Glomerular endothelial cell (primary cell): ENCODE data around the gene DRC3. TPM values are rescaled to one million over a fixed set of nuclear protein-coding genes. Genes with fewer than 3 reads are reported as not detected.
"Not testable (repeated sequence)": the region's sequence is repeated elsewhere in the genome, so short reads cannot be mapped to it uniquely, and the experiment has no call there.

Experiments
- DNase-seq: peaks from one replicate; pipeline ENCODE4 v3.0.0-alpha.2; 2011; ENCODE audit warnings: low read depth, low spot score; ENCODE audit errors: extremely low read depth
- total RNA-seq: library from RNA; depleted of rRNA; stranded (reverse); fragments of >200 nt; gene quantifications from 2 replicates; pipeline ENCODE4 v1.2.3, GENCODE V29; 2015

The DRC3 gene
- total RNA-seq, 1 donor from 2014 or later = 0.47 TPM

DNA sequence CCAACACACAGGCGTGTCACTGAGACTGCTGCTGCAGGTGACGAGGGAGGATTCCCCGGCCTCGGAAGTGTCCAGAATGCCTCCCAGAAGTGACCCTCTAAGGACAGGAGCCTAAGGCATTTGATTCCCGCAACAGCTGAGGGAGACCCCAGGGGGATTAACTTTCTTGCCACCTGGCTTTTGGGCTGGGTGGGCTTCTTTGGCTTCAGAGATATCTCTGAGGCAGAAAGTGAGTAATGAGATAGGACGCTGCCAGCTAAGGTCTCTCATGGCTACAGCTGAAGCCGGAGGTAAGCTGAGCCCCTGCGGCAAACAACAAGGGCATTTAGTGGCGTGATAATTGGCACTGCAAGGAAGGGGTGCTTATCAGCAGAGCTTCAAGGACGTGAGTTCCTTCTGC lies 17.0 kb downstream of the DRC3 start:
- DNase-seq = no peak

- DNase-seq = no peak
Observed at GRCh38 chr17:17990282-17990681, 17.6 kb downstream of the DRC3 start.

- no peak for DNase-seq
Observed at GRCh38 chr17:17993366-17993765, 20.7 kb downstream of the DRC3 start.

GRCh38 chr17:17993852-17994251 lies 21.2 kb downstream of the DRC3 start:
- DNase-seq = no peak

DNA sequence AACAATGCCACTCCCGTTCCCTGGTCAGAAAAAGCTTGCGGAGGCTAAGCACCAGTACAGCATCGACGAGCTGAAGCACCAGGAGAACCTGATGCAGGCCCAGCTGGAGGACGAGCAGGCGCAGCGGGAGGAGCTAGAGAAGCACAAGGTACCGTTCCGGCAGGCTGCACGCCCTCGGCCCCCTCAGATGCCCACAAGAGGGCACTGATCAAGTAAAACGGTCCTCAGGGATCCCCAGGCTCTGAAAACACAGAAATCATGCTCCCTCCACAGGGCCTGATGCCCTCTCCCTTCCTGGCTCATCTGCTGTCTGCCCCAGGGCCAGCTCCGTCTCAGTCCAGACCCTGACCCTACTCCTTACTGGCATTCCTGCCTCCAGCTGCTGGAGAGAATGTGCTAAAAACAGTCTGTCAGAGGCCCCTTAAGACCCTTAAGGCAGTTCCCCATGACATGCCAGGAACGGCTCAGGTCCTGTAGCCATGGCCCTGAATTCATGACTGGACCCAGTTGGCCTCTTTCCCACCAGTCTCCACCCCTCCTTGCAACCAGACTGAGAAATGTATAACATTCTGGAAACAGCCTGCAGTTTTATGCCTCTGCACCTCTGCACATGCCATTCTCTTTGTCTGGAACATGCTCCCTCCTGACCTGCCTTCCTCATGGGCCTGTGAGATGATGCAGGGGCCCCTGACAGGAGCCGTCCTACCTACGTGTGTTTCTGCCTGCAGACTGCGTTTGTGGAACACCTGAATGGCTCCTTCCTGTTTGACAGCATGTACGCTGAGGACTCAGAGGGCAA lies 21.8 kb downstream of the DRC3 start:
- no peak for DNase-seq

DNA sequence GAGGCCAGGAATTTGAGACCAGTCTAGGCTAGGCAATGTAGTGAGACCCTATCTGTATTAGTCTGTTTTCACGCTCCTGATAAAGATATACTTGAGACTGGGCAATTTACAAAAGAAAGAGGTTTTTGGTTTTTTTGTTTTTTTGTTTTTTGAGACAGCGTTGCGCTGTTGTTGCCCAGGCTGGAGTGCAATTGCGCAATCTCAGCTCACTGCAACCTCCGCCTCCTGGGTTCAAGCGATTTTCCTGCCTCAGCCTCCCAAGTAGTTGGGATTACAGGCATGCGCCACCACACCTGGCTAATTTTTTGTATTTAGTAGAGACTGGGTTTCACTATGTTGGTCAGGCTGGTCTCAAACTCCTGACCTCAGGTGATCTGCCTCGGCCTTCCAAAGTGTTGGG lies 23.2 kb downstream of the DRC3 start:
- DNase-seq = not testable (repeated sequence)

DNA sequence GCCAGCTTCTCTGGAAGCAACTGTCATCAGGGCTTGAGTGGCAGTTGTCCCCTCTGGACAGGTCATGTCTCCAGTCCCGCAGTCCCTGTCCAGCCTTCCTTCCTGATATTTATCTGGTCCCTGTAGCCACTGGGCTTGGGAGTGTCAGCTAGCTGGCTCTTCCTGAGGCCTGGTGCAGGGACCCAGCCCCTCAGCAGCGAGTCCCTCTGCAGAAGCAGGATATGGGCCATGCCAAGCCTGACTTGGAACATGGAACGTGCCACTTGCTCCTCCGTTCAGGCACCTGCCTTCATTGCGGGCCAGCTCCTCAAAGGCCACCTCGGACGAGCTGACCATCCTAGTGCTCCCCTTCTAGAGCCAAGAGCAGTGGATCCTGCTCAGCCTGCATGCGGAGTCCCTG lies 26.3 kb downstream of the DRC3 start:
- no peak for DNase-seq

DNA sequence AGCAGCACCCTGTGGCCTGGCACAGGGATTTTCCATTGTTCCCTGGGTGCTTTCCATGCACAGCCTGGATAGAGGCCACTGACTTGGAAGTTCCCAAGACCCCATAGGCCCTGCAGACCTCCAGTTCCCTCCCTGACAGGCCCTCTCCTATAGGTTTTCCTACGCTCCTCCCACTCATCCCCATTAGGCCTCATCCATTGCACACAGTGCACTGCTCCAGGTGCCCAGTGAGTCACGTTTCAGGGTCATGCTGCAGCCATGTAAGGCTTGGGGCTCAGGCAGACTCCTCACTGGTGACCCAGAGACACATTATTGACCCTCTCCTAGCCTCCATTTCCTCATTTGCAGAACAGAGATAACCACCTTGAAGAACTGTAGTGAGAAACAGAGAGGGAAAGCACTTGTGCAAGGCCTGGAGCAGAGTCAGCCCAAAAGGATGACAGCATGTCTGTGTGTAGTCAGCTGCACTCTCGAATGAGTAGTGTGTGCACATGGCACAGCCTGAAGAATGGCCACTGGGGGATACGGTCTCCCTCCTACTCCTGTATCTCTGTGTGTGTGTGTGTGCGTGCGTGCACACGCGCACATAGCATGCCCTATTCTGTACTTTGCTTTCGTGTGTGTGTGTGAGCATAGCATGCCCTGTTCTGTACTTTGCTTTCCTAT lies 26.8 kb downstream of the DRC3 start:
- DNase-seq = no peak

GRCh38 chr17:18000030-18000408 lies 27.4 kb downstream of the DRC3 start:
- DNase-seq = no peak

DNA sequence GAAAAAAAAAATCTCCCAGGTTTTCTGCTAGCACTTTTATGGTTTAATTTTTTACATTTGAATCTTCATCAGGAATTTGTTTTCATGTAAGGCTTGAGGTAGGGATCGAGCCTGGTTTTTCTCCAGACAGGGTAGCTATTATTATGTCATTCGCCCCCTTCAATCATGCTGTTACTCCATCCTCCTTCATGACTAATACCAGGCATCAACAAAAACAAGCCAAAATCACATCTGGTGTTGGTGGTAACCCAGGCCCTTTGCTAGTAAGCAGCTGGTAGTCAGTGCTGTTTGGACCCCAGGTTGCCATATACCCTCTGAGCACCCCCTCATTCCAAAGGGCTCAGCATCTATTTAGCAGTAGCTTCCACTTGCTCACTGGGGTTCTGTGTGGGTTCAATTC lies 29.5 kb downstream of the DRC3 start:
- DNase-seq = no peak

DNA sequence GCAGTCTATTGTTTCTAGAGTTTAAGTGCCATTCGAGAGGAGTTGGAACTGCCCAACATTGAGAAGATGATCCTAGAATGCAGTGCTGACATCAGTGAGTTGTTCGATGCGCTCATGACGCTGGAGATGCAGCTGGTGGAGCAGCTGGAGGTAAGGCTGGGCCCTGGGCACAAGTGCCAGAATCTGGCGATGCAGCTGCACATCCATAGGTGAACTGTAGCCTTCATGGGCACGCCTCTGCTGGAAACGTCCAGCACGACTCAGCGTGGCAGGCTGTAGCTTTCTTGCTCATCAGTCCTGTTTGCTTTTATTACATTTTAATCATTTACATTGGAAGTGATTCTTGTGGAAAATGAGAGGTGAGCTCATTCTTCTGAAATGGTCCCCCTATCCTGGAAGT lies 31.7 kb downstream of the DRC3 start:
- DNase-seq = no peak

DNA sequence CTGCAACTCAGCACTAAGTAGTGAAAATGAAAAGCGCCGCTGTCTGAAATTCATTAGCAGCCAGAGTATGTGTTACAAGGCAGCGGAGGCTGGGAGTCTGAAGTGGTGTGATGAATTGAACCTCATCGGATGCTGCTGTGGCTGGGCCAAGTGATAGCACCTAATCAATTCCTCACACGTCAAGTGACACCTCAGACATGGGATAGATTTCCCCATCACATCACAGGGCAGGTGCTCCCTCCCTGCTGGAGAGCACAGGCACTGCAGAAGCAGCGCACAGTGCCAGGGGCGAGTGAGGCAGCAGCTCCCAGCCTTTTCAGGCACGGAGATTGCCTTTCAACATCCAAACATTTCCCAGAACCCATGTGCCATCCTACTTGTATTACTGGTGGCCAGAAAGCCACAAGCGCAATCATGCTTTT lies 32.2 kb downstream of the DRC3 start:
- no peak for DNase-seq

DNA sequence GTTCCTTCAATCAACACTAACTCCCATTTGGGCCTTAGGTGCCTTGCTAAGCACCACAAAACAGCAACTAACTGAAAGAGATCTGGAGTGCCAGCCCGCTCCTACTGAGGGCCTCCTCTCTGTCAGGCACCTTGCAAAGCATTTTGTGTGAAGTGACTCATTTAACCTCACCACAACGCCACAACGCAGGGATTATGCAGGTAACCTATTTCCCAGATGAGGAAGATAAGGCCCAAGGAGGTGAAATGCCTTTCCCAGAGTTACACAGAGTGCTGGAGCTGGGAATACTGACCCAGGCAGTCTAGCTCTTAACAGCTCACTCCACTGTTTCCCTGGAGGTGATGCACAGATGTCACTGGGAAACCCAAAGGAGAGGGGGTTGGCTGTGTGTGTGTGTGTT lies 32.8 kb downstream of the DRC3 start:
- no peak for DNase-seq

DNA sequence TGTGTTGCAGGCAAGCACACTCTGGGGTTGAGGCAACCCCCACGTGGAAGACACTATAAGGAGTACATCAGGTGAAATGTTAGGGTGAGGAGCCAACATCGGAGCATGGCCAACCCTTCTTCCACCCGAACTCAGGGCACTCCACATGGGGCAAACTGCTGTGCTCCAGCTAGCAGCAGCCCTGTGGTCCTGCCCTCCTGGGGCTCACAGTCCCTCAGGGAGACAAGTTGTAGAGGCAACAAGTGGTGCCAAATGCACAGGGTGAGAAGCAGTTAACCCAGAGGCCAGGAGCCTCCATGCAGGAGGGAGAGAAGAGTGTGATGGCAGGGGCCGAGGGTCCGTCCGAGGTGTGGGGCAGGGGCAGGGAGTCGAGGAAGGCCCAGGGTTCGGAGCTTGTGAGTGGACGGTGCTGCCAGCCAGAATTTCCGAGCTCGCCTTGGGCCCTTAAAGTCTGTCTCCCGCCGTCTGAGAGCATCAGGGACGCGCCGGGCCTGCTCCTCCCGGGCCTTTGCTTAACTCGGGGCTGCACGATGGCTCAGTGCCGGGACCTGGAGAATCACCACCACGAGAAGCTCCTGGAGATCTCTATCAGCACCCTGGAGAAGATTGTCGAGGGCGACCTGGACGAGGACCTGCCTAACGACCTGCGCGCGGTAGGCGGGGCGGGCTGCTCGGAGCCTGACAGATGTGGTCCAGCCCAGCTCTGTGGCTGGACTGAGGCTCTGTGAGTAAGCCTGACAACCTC lies 34.0 kb downstream of the DRC3 start:
- DNase-seq = no peak

- DNase-seq = no peak
Observed at GRCh38 chr17:18008496-18009268, 36.0 kb downstream of the DRC3 start.

DNA sequence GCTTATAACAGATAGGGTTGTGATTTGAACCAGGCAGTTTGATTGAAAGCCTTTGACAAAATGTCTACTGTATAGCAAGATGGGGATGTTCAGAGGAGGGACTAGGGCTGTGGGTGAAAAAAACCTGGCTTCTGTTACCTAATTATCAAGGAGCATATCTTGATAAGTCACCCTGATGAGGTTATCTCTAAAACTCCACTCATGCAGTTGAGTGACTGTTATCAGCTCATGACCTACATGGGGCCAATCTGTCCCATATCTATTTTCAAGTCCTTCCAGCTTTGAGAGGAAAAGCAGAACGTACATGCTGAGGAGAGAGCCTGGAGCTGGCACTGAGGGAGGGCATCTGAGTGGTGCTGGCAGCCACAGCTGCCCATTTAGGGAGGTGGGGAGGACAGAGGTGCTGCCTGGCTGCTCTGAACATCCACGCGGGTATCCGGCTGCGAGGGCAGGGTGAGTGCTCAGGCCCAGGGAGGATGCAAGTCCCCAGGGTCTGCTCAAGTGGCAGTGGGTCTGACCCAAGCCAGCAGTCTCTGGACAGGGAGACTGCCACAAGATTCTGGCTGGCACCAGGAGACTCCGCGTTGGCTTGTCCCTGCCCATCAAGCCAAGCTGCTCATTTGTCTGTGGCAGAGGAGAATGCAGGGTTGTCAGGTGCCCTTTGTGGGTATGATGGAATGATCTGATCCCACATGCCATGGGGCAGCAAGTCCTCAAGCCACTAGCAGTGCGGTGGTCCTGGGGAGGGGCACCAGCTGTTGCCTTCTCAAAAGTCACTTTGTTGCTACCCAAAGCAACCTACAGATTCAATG lies 37.2 kb downstream of the DRC3 start:
- no peak for DNase-seq

DNA sequence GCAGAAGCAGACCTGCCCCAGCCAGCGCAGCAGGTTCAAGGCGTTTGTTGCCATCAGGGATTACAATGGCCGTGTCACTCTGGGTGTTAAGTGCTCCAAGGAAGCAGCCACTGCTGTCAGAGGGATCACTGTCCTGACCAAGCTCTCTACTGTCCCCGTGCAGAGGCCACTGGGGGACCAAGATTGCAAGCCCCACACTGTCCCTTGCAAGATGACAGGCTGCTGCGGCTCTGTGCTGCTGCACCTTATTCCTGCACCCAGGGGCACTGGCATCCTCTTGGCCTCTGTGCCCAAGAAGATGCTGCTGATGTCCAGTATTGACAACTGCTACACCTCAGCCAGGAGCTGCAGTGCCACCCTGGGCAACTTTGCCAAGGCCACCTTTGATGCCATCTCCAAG lies 38.6 kb downstream of the DRC3 start:
- no peak for DNase-seq

GRCh38 chr17:18014006-18014405 lies 41.3 kb downstream of the DRC3 start:
- DNase-seq = no peak

GRCh38 chr17:18015593-18015992 lies 42.9 kb downstream of the DRC3 start:
- DNase-seq = no peak

DNA sequence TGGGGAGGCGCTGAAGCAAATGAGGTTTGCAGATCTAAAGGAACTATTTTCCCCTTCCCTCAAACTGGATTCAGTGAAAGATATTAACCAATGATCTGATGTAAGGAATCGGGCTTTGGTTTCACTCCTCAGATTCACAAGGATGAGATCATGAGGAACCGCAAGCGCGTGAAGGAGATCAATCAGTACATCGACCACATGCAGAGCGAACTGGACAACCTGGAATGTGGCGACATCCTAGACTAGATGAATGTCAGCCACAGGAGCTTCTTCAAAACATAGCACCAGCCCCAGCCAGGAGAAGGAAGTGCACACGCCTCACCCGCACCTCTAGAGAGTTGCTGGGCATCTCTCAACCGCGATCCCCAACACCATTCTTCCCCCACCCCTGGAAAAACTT lies 43.8 kb downstream of the DRC3 start:
- DNase-seq = no peak
